Fibroblast of peridontal ligament (primary cell): Measurements from ENCODE around the gene TLL2.
A peak's percentile ranks its signal among the peaks of the same experiment; 100 is the strongest.

Experiments
- DNase-seq: peaks from one replicate; pipeline ENCODE4 v3.0.0-alpha.2; 2010; ENCODE audit errors: extremely low read depth

The TLL2 gene

DNA sequence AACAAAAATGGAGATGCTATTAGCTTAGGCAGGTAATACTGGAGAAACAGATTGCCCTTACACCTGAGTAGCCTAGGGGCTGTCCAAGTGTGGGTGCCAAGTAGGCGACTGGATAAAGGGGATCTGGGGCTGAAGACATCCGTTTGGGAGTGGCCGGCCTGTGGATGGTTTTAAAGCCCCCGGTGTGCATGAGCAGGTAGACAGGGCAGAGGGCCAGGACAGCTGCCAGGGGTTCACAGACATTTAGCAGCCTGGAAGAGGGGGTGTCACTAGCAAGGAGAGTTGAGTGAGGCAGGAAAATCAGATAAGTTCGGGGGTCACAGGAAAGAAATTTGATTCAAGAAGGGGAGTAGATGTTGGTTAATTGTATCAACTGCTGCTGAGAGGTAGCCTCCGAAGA, 153.4 kb downstream of the TLL2 start:
- DNase-seq: no peak

DNA sequence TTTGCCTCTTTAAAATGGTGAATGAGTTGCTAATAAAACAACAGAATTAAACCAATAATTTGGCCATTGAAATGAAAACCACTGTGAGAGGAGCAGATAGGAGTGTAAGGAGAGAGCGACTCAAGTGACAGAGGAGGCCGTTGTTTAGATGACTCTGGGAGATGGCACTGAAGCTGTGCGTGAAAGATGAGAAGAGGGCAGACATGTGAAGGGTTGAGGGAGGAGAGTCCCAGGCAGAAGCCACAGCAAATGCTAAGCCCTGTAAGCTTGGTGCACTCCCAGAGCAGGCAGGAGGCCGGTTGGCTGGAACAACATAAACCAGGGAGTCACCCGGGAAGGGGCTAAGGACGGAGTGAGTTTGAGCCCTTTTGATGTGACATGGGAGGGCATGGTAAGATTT, 154.1 kb downstream of the TLL2 start:
- no peak for DNase-seq

DNA sequence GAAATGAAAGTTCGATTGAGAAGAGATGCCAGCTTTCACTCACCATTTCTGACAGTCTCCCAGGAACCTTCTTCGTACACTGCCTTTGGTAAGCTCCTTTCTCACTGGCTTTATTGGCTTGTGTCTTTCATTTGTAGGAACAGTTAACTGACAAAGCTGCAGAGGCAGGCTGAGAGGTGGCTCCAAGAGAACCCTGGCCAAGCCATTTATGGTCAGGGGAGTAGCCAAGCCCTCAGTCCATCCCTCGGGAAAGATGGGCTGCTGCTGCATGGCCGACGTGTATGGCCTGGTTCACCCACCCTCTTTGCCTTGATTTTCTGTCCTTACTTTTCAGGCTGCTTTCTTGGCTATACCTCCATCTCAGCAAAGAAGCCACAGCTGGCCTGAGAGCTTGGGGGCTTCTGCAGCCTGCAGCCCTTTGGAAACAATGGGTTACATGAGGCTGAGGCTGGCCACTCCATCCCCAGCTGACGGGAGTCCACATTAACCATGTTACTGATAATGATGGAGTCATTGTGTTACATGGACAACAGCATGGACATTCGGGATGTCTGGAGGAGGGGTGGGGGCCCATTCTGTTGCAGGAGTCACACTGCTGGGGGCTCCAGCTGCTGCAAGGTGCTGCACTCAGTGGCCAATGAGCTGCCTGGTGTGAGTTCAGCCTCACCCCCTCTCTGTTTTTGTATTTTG, 154.7 kb downstream of the TLL2 start, which contains the start of gene OPALIN:
Gene OPALIN (minus strand): TSS at position 152 of the 690 bp plus-strand sequence. CDS start 106 bp downstream, at position 46.
- no peak for DNase-seq

DNA sequence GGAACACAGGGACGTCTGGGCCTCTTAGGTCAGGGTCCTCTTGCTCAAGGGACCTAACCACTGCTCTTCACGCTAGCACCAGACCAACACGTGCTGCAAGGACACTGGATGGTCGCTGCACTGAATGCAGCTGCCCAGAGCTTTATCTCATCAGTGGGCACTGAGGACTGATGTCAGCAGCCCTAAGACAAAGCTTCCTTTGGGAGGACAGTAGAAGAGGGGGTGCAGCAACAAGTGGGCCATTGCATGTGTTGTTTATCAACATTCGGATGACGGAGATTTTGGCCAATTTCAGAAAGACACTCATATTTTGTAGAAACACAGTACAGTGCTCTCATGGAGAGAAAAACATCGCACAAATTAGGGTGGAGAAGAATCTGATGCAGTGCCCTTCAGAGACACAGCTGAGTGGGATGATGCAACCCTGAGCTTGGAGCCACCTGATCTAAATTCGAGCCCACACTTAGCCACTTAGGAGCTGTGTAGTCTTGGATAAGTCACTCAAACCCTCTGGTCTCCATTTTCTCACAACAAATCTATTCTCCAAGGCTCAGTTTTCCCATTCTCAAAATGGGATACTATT, 156.6 kb downstream of the TLL2 start:
- DNase-seq: no peak

DNA sequence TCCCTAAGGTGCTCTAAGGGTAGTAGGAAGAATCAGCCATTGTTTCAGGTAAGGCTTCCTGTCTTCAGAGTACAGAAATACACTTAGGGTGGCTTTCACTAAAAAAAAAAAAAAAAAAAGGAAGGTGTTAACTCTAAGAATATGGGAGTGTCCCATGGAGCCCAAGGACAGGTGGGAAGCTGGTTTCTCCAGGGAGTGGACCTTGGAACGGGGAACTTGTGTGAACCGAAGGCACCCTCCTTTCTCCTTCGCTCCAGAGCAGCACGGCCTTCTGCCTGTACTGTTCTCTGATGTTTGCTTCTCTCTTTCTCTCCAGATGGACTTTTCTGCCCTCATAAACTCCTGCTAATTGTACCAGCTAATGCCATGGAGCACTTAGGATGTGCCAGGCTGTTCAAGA, 161.1 kb downstream of the TLL2 start:
- no peak for DNase-seq

DNA sequence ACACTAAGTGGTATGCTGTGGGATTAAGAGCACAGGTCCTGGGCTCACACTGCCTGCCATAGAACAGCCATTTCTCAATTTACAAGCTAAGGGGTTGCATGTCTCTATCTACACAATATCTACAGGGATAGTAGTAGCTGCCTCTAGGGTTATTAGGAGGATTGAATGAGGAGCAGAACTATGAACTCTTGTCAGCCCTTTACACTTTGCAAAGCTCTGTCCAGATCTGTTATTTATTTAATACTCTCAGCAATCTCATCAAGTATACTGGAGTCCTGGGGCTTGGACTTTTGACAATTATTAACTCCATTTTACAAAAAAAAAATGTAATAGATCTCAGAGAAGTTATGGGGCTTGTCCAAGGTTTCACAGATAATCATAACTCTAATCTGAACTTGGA, 161.7 kb downstream of the TLL2 start:
- no peak for DNase-seq

DNA sequence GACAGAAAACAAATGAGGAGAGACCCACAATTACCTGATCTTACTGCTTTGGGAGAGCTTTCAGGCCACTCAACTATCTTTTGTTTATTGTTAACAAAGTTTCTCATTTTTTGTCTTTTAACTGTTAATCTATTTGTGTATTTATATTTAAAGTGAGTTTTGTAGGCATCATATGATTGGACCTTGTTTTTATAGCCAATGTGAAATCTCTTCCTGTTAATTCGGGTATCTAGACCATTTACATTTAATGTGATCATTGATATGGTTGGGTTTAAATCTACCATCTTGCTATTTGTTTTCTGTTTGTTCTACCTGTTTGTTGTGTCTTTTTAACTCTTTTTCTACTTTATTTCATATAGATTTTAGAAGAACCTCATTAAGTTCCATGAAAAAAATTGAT, 167.4 kb downstream of the TLL2 start:
- DNase-seq: no peak

DNA sequence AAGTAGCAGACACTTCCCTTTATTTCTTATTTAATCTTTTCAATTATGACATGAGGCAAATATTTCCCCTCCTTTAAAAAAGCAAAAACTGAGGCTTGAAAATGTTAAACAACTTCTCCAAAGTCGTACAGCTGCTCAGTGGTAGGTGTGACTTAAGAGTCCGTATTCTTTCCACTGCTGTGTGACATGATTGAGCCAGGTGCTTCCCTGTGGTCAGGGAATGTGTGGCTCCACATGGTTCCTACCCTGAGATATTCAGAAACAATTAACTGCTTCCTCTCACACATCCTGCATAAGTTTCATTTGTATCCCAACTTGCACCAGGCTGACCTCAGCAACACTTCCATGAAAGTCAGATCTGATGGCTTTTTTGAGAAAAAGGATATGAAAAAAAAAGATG, 168.5 kb downstream of the TLL2 start:
- DNase-seq: no peak

DNA sequence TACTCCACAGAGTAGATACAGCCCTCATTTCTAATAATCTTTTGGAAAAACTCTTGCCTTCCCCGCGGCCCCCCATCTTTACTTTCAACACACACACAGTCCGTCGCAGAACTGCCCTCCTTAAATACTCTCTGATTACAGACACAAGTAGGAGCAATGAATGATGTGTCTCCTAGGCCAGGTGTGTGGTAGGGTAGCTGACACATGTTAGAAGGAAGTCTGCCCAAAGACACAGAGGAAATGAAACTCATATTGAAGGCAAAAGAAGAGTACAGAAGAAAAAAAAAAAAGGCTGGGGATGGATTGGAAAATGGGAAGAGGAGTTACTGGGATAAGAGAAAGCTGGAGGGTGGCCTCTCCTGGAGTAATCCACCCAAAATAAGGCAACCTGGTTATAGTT, 169.5 kb downstream of the TLL2 start:
- no peak for DNase-seq

DNA sequence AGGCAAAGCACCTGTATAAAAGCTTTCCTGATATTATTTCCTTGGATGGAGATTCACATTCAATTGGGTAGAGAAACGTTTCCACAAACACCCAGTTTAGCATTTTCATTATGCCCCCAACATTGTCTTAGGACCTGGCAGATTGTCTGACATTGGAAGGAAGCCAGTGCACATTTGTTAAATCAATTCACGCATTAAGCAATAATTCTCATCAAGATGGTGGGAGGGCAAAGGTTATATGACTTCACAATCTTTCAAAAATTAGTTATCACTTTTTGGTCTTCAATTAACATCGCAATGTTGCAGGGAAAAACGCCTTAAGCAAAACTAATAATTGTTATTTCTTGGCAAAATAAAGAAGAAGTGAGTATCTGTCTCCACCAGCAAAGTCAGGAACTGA, 171.3 kb downstream of the TLL2 start:
- DNase-seq: no peak

DNA sequence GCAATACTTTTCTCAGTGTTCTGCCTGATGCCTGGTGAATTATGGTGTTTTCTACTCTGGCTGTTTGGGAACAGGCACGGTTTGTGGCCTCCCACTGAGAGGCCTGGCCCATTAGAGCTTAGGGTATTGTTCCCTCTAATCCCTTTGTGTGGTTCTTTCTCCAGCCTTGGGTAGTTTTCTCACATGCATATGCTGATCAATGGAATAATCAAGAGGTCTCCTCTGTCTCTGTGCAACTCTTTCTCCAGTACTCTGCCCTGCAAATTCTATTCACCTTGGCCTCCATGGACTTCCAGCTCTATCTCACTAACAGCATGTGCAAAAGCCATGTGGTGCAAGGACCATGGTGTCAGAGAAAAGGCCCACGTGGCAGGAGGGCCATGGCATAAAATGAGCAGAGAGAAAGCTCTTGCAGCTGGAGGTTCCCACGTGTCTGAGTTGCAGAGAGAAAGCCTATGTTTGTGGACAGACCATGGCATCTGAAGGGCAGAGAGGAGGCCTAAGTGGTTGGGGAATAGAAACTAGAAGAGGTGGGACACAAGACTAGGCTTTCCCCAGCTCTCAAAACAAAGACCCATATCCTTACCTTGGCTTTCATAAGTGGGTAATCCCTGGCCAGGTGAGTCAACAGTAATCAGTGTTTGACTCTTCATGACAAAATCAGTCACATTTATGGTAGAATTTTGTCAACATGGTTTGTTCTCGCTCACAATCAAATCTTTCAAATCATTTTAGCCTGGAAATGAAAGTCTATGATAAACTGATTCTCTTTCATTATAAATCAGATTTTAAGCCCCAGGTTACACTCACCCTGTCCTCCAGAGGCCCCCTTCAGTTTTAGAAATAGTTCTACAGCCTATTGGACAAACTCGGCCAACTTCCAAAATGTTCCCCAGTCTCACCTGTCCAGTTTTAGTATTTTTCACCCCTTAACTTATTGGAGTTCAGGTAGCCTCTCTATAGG, 172.2 kb downstream of the TLL2 start:
- DNase-seq: no peak

DNA sequence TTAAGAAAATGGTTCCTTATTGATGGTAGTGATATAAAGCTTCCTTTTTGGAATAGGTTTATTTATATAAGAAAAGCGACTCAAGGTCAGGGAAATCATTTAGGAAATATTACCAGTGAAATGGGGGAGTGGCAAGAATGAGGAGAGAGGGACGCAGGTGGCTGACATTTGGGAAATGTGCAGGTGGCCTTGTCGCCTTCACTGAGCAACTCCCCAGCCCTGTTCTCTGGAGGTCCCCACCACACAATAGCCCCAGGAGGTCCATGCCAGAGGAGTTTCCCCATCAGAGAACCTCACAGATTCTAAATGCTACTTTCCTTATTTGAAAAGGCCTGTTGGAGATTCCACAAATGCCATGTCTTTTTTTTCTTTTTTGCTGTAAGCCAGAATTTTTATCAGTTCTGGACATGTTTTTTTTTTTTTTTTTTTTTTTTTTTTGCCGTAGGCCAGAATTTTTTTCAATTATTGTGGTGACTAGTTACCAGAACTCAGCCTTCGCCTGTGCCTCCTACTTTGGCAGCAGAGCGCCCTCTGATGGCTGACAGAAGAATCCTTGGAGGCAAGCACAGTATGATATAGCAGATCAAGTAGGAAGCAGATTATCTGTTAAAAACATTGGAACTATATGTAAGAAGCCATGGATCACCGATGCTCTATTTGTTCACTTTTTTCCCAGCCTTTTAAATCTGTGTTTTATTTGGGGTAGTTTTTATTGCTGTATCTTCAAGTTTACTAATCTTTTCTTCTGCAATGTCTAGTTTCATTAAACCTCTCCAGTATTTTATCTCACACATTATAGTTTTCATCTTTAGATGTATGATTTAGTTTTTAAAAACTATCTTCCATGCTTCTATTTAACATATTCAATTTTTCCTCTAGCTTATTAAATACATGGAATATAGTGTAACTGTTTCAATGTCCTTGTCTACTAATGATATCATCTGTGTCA, 173.5 kb downstream of the TLL2 start:
- peak; percentile 49 for DNase-seq

DNA sequence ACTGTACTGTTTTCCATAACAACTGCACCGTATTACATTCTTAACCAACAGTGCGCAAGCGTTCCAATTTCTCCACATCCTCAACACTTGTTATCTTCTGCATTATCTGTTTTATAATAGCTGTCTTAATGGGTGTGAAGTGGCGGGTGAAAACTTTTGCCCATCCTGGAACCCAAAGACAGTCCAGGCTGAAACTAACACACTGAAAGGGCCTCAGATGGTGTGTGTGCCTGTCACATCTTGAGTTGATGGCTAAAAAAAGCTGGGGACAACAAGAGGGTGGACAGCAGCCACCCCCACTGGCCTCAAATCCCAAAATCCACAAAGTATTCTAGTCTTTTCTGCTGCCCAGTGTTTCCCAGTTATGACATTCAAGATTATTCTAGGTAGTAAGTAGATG, 174.3 kb downstream of the TLL2 start:
- DNase-seq: no peak

DNA sequence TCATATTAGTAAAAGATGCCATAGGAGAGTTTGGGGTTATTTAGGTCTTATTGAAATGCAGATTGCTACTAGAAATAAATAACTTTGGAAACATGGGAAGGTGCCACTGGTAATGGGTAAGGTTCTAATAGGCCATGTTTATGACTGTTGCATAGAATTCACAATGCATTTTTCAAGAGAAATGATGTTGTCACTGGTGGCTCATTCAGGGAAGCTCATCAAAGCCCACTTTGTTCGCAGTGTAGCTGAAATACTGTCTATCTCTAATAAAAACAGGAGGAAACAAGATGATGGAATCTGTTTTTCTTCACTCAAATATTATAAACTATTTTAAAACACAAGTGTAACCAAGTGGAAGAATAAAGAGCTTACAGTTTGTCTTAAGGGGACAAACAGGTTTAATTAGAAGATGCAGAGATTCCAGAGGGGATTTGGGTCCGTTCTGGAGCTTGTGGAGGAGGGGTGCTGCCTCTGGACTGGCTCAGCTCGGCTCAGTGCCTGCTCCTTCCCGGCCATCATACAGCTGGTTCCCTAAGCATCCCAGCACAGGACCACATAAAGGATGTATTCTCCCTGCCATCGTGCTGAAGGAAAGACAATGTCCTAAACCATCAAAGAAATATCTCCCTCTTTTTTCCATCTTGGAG, 175.3 kb downstream of the TLL2 start:
- DNase-seq: no peak

DNA sequence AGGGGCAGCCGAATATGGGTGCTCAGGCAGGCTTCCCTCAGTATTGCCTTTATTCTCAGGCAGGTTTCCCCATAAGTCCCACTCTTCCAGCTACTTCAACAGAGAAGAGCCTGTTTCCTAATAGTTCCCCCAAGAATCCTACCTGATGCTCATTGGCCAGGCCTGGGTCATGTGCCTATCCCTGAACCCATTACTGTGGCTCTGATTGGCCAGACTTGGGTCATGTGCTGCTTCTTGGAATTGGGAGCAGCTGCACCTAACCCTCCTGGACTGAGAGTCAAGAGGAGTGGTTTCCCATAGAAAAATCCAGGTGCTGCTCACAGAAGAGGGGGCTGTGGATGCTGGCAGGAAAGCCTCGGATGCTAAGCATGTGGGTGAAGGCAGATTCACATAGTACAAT, 176.6 kb downstream of the TLL2 start:
- no peak for DNase-seq

DNA sequence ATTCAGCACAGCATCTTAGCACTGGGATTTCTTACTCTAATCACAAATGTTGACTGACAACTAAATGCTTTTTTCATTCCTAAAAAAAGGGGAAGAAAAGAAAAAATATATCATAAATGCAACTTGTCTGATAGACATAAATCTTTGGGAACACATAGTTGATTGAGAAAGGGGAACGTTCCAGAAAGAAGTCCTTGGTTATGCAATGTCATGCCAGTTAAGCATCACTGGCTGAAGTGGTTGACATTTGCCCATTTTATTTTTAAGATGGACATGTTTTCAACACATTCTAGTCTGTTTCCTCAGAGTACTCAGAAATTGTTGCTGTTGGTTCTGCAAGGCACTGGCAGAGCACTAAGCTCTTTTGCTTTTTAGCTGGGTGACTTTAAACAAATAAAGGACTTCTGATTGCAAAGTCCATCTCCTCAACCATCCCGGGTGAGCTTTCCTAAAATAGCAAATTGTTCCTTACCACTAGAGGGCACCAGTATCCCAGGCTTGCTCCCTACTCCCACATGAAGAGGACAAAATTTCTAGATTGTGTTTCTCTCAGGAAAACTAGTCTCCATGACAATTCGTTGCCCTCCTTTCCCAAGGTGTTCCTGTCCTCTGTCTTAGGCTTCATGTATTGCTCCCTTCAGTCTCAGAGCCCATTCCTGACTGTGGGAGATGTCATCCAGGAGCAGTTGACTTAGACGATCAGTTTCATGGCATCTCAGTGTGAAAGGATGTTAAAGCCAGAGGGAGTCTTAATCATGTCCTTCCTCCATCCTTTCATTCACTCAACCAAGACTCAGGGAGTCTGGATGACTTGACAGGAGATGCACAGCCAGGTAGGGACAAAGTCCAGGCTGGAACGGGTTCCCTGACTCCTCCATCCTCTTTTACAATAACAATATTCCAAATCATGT, 178.9 kb downstream of the TLL2 start:
- DNase-seq: peak; percentile 54

DNA sequence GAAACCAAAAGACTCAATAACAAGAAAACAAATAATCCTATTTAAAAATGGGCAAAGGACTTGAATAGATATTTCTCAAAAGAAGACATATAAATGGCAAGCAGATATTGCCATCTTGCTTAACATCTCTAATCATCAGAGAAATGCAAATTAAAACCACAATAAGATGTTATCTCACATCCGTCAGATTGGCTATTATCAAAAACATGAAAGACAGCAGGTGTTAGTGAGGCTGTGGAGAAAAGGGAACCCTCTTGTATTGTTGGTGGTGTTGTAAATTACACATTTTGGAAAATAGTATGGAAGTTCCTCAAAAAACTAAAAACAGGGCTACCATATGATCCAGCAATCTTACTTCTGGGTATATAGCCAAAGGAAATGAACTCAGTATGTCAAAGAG, 180.6 kb downstream of the TLL2 start:
- no peak for DNase-seq

DNA sequence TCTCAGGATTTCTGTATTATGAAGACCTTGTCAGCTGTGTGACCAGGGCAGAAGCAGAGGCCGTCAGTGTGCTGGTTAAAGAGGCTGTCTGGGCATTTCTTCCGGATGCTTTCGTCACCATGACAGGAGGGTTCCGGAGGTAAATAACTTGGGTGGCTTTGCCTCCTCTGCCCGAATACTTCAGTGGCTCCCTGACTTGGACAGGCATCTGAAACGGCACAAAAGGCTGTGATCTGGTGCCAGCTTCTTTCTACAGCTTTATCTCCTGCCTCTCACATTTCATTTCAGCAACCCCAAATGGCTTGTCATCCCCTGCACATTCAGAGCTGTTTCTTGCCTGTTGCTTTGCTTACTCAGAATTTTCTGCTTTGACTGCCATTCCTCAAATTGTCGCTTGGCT, 186.3 kb downstream of the TLL2 start:
- no peak for DNase-seq

DNA sequence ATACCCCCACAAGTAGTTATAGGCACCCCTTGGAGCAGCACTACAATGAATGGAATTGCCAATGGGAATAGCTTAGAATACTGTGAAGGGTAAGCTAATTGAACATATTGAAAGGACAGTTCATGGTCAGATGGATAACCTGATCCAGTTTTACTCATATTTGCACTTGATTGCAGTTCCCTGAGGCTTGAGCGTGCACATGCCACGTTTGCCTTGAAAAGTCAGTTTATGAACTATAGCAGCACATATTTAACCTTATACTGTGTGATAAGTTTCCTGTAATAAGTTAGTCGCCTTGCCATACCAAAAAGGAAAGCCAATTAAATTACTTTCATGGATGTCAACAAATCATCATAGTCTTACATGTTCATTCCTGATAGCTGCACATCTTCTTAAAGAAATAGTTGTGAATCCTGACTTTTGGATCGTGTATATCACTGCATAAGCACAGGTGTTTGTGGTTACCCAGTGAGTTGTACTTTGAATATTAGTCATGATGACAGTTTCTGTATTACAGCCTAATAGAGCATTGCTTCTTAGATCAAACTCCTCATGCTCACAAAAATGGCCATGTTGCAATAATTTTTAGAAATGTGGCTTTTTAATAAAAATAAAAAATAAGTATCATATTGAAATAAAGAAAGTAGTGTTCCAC, 187.9 kb downstream of the TLL2 start:
- DNase-seq: no peak
